Hematopoietic multipotent progenitor cell treated with erythropoietin and hydrocortisone succinate and interleukin-3 and kit ligand, for 17 days (in vitro differentiated cells): ENCODE results near the gene AHCYL2.
"Not testable (repeated sequence)": the region's sequence is repeated elsewhere in the genome, so short reads cannot be mapped to it uniquely, and the experiment has no call there.

Source experiments
- DNase-seq: peaks from one replicate; pipeline ENCODE4 v3.0.0-alpha.2; 2015; ENCODE audit warnings: low spot score

AHCYL2 gene

DNA sequence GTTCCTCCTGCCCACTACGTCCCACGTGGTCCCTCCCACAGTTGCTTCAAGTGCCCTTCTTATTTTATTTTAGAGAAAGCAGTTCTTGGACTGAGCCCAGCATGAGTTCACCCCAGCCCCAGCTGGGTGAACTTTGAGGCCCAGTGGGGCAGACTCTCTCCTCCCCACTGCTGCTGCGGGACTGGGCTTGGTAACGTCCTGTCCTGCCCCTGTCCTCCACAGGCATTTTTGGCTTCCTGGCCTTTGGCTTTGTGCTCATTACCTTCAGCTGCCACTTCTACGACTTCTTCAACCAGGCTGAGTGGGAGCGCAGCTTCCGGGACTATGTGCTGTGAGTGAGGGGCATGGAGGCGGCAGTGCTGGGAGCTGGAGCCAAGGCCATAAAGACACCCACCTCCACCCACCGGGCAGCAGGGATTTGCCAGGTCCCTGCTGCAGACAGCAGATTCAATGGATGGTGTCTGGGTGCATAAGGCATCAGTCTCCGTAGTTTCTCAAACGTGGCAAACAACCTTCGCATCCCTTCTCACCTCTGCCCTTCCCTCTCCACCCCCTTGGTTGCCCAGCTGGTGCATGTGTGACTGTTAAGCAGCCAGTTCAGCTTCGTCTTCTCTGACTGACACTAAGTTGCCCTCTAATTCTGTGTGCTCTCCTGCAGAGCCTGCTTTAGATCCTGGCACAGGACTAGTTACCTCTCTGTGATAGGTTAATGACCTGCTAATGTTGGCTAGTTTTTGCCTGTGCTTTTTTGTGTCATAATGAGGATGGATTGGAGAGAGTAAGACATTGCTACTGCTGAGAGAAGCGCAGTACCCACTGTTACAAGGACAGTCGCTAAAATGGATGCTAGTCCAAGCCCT lies 15.5 kb upstream of the AHCYL2 start:
- DNase-seq = no peak

DNA sequence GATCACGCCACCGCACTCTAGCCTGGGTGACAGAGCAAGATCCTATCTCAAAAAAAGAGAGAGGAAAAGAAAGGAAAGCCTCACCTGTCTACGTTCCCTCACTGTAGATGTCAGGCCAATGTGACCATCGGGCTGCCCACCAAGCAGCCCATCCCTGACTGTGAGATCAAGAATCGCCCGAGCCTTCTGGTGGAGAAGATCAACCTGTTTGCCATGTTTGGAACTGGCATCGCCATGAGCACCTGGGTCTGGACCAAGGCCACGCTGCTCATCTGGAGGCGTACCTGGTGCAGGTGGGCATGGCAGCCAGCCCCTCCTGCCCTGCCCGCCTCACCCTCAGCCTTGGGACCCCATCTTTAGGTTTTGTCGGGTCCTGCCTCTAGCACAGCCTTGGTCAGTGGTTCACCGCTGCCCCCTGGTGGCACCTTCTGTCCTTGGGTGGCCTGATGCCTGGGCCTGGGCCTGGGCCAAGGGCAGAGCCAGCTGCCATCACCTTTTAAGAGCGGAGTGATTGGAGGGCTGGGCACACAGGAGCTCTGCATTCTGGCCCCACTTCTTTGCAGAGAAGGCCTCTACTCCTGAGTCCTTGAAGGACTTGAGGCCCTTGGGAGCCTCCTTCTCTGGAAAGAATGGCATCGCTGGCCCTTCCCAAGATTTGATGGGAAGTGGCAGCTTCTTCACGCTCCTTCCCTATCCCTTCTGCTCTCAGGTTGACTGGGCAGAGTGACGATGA lies 14.4 kb upstream of the AHCYL2 start:
- peak; percentile 39 for DNase-seq

GRCh38 chr7:129210989-129211312 lies 13.9 kb upstream of the AHCYL2 start:
- no peak for DNase-seq

- no peak for DNase-seq
Observed at GRCh38 chr7:129212126-129212525, 12.7 kb upstream of the AHCYL2 start.

DNA sequence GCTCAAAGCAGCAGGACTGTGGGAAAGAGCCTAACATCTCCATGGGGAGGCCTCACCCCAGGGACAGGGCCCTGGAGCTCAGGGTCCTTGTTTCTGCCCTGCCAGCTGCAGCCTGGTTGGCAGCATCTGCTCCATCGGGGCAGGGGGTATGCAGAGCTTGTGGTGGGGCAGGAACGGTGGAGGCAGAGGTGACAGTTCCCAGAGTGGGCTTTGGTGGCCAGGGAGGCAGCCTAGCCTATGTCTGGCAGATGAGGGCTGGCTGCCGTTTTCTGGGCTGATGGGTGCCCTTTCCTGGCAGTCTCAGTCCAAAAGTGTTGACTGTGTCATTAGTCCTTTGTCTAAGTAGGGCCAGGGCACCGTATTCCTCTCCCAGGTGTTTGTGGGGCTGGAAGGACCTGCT lies 12.2 kb upstream of the AHCYL2 start:
- DNase-seq = no peak

DNA sequence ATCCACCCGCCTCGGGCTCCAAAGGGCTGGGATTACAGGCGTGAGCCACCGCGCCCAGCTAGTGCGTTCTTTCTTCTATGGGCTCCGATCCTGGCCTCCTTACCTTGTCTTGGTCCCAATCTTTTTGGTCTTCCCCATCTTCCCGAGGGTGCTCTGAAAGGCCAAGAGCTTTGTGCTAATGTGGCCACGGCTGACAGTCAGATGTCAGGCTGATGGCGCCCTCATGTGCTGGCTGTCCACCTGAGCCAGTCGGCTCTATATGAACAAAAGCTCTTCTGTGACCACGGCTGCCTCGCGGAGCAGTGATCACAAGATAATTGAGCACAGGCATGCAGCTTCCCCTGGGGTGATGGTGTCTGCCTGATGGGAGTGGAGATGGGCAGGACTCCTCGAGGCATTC lies 11.0 kb upstream of the AHCYL2 start:
- no peak for DNase-seq

GRCh38 chr7:129215691-129216090 lies 9.1 kb upstream of the AHCYL2 start:
- not testable (repeated sequence) for DNase-seq

DNA sequence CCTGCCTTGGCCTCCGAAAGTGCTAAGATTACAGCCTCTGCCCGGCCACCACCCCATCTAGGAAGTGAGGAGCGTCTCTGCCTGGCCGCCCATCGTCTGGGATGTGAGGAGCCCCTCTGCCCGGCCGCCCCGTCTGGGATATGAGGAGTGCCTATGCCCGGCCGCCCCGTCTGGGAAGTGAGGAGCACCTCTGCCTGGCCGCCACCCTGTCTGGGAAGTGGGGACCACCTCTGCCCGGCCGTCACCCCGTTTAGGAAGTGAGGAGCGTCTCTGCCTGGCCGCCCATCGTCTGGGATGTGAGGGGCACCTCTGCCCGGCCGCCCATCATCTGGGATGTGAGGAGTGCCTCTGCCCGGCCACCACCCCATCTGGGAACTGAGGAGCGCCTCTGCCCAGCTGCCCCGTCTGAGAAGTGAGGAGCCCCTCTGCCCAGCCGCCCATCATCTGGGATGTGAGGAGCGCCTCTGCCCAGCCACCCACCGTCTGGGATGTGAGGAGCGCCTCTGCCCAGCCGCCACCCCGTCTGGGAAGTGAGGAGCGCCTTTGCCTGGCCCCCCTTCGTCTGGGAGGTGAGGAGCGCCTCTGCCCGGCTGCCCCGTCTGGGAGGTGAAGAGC lies 8.6 kb upstream of the AHCYL2 start:
- not testable (repeated sequence) for DNase-seq

DNA sequence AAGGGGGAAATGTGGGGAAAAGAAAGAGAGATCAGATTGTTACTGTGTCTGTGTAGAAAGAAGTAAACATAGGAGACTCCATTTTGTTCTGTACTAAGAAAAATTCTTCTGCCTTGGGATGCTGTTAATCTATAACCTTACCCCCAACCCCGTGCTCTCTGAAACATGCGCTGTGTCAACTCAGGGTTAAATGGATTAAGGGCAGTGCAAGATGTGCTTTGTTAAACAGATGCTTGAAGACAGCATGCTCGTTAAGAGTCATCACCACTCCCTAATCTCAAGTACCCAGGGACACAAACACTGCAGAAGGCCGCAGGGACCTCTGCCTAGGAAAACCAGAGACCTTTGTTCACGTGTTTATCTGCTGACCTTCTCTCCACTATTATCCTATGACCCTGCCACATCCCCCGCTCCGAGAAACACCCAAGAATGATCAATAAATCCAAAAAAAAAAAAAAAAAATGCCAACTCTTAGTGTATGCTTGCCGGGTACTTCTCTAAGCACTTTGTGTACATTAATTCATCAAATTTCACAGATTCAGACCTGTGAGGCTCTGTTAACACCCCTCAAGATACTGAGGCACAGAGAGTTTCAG lies 7.9 kb upstream of the AHCYL2 start:
- not testable (repeated sequence) for DNase-seq

DNA sequence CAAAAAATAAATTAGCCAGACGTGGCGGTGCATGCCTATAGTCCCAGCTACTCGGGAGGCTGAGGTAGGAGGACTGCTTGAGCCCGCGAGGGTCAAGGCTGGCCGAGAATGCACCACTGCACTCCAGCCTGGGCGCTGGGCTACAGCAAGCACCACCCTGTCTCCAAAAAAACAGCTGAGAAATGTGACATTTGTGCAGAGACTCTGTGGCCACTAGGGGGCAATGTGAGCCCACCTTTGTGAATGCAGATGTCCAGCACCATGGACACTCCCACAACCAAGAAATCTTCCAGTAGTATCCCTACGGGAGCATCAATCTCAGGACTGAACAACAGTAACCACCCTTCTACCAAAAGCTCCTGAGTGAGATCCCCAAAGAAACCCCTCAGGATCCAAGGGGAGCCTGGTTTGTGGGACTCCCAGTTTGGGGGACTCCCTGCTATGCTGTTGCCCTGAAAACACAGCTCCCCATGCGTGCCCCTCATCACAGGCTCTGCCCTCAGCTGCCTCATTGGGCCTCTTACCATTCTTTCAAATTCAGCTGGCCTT lies 6.2 kb upstream of the AHCYL2 start:
- DNase-seq = peak; percentile 88

- DNase-seq = not testable (repeated sequence)
Observed at GRCh38 chr7:129219166-129219565, 5.7 kb upstream of the AHCYL2 start.

GRCh38 chr7:129222064-129222463 lies 2.8 kb upstream of the AHCYL2 start:
- no peak for DNase-seq

GRCh38 chr7:129225206-129225930 lies 538 bp downstream of the AHCYL2 start:
- peak; percentile 19 for DNase-seq

- DNase-seq = no peak
Observed at GRCh38 chr7:129225931-129226572, 1.2 kb downstream of the AHCYL2 start.

GRCh38 chr7:129227646-129228578 lies 3.1 kb downstream of the AHCYL2 start:
- DNase-seq = no peak

GRCh38 chr7:129228633-129229032 lies 3.8 kb downstream of the AHCYL2 start:
- no peak for DNase-seq

DNA sequence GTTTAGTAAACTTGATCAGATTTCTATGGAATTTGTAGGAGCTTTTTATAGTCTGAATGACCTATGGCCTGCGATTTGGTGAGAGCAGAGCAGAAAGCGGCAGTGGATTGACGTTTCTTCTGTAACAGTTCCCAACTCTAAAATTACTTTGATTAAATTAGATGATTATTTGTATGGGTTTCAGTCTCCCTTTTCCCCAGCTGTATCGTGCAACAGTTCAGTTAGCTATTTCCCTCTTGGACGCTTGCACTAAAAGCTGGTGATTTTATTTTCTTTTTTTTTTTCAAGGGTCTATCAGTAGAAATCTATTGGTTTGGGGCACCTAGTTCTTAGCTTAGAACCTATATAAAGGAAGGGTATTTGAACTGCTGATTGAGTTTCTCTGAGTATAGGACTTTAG lies 6.8 kb downstream of the AHCYL2 start:
- DNase-seq = no peak

DNA sequence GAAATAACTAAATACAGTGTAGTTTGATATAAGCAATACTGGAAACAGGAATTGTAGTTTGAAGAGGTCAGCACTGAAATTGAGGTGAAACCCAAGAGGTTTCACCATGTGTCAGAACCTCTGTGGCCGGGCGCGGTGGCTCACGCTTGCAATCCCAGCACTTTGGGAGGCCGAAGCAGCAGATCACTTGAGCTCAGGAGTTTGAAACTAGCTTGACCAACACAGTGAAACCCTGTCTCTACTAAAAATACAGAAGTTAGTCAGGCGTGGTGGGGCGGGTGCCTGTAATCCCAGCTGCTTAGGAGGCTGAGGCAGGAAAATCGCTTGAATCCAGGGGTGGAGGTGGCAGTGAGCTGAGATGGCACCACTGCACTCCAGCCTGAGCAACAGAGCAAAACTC lies 13.7 kb downstream of the AHCYL2 start:
- DNase-seq = no peak

DNA sequence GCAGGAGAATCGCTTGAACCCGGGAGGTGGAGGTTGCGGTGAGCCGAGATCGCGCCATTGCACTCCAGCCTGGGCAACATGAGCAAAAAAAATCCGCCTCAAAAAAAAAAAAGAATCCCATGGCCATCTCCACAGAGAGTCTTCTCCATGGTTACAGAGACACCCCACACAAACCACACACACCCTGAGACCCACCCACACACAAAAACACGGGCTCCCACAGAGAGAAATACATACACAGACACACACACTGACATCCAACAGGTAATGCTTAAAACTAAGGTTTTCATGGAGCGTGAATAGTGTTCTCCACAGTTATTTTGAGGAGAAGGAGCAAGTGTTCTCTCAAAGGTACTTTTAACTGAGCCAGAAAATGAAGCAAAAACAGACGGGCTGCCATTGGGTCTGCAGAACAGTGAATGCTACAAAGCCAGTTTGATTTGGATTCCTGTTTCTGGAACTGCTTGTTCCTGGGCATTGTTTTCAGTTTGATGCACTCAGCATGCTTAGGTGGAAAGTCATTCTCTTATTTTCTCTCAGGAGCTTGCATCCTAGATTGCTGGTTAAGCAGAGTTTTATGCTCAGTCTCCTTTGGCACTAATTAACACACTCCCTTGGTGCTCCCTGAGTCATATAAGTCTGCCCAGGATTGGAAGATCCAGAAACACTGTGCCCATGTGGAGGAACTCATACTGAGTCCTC lies 15.4 kb downstream of the AHCYL2 start:
- no peak for DNase-seq
